NCI-H2227 (cell line): ENCODE data around the gene KRT82.
"Not testable (repeated sequence)": the region's sequence is repeated elsewhere in the genome, so short reads cannot be mapped to it uniquely, and the experiment has no call there.

Source experiments
- DNase-seq: peaks from one replicate; lab custom pipeline; 2025; ENCODE audit not compliant: unreplicated experiment; lab: John Stamatoyannopoulos, UW

The KRT82 gene

GRCh38 chr12:52405922-52406385, at the start of gene KRT82:
TSS of gene KRT82 (minus strand) at chr12:52406335. CDS start at chr12:52406277, 58 bp downstream.
- no peak for DNase-seq

- no peak for DNase-seq
Measured at GRCh38 chr12:52455821-52456220, 49.7 kb upstream of the KRT82 start.

GRCh38 chr12:52454411-52455201, 48.5 kb upstream of the KRT82 start:
- DNase-seq: no peak

GRCh38 chr12:52452101-52452500, 46.0 kb upstream of the KRT82 start, which contains the start of gene KRT6B:
TSS of gene KRT6B (minus strand) at chr12:52452146. CDS start at chr12:52452078, 68 bp downstream.
- DNase-seq: no peak

GRCh38 chr12:52448228-52448627, 42.1 kb upstream of the KRT82 start:
- no peak for DNase-seq

GRCh38 chr12:52447196-52447595, 41.1 kb upstream of the KRT82 start:
- not testable (repeated sequence) for DNase-seq

GRCh38 chr12:52446367-52447045, 40.4 kb upstream of the KRT82 start:
- DNase-seq: no peak

GRCh38 chr12:52445876-52446275, 39.7 kb upstream of the KRT82 start:
- no peak for DNase-seq

- no peak for DNase-seq
Measured at GRCh38 chr12:52444647-52445595, 38.8 kb upstream of the KRT82 start.

GRCh38 chr12:52443966-52444365, 37.8 kb upstream of the KRT82 start:
- no peak for DNase-seq

- no peak for DNase-seq
Measured at GRCh38 chr12:52442600-52443061, 36.5 kb upstream of the KRT82 start.

GRCh38 chr12:52441320-52441911, 35.3 kb upstream of the KRT82 start:
- DNase-seq: no peak

- DNase-seq: no peak
Measured at GRCh38 chr12:52440821-52441319, 34.7 kb upstream of the KRT82 start.

- no peak for DNase-seq
Measured at GRCh38 chr12:52439845-52440244, 33.7 kb upstream of the KRT82 start.

GRCh38 chr12:52439420-52439819, 33.3 kb upstream of the KRT82 start:
- DNase-seq: no peak

- no peak for DNase-seq
Measured at GRCh38 chr12:52438305-52439301, 32.5 kb upstream of the KRT82 start.

- DNase-seq: no peak
Measured at GRCh38 chr12:52437508-52437907, 31.4 kb upstream of the KRT82 start.

- no peak for DNase-seq
Measured at GRCh38 chr12:52436828-52437474, 30.8 kb upstream of the KRT82 start.
